ENCODE data around the gene DPYSL3. TPM values are rescaled to one million over a fixed set of nuclear protein-coding genes. Genes with fewer than 3 reads are reported as not detected.

DPYSL3 gene
- total and polyA plus RNA-seq, 4 donors: 0.35 to 3.6 (median 1.7) TPM

- Histone ChIP-seq H3K4me3 (ENCODE audit: low read depth in 1 of 3, low read length in 3 of 3) (no peak overlapping the region), H3K9me3 (ENCODE audit: control insufficient read depth in 4 of 4, low read length in 3 of 4) (peaks cover 0 to 5% (median 0%) of the 10 kb centered on the region in 4 donors), H3K27ac (ENCODE audit: low read depth in 1 of 2, low read length in 2 of 2) (no peak overlapping the region), H3K9ac (ENCODE audit: low read depth in 1 of 2, low read length in 2 of 2) (no peak overlapping the region), H3K36me3 (ENCODE audit: control insufficient read depth in 4 of 4, insufficient read depth in 3 of 4, low read depth in 1 of 4, low read length in 3 of 4) (no peaks in the 10 kb centered on the region), H3K4me1 (ENCODE audit: control insufficient read depth in 4 of 4, insufficient read depth in 4 of 4, low read length in 3 of 4) (peaks cover 0 to under 1% (median under 1%) of the 10 kb centered on the region in 4 donors), H3K27me3 (ENCODE audit: control insufficient read depth in 4 of 4, insufficient read depth in 4 of 4, low read length in 3 of 4) (peaks cover 0 to 2% (median 0%) of the 10 kb centered on the region in 4 donors)
- TF ChIP-seq SP1 (IDR thresholded peaks at IDR 0.05) (no peak), NR2F2 (IDR thresholded peaks at IDR 0.05) (no peak), RAD21 (IDR thresholded peaks at IDR 0.05) (no peak), JUND (IDR thresholded peaks at IDR 0.05) (no peak), EGR1 (IDR thresholded peaks at IDR 0.05; ENCODE audit: low read depth in 2 of 2) (no peak), GABPA (IDR thresholded peaks at IDR 0.05 in 1 of 2, conservative IDR thresholded peaks at IDR 0.05 in 1 of 2) (no peak), REST (IDR thresholded peaks at IDR 0.05) (no peak), TAF1 (conservative IDR thresholded peaks at IDR 0.05) (no peak), CTCF (IDR thresholded peaks at IDR 0.05; ENCODE audit: low read depth, low read length, missing input control) (no peak)
- WGBS: 71% methylated on average over 3 of the region's 3 CpGs
- no peak for DNase-seq (ENCODE audit: low spot score)
These were observed 5.9 kb downstream of the DPYSL3 start for GRCh38 chr5:147504011-147504410.

GRCh38 chr5:147490989-147491388, 18.9 kb downstream of the DPYSL3 start:
- Histone ChIP-seq H3K9ac (ENCODE audit: low read depth in 1 of 2, low read length in 2 of 2) (no peak overlapping the region), H3K36me3 (ENCODE audit: control insufficient read depth in 4 of 4, insufficient read depth in 3 of 4, low read depth in 1 of 4, low read length in 3 of 4) (no peaks in the 10 kb centered on the region), H3K27ac (ENCODE audit: low read depth in 1 of 2, low read length in 2 of 2) (no peak overlapping the region), H3K9me3 (ENCODE audit: control insufficient read depth in 4 of 4, low read length in 3 of 4) (no peaks in the 10 kb centered on the region), H3K4me1 (ENCODE audit: control insufficient read depth in 4 of 4, insufficient read depth in 4 of 4, low read length in 3 of 4) (no peaks in the 10 kb centered on the region), H3K4me3 (ENCODE audit: low read depth in 1 of 3, low read length in 3 of 3) (no peak overlapping the region), H3K27me3 (ENCODE audit: control insufficient read depth in 4 of 4, insufficient read depth in 4 of 4, low read length in 3 of 4) (peaks cover 0 to 2% (median 0%) of the 10 kb centered on the region in 4 donors)
- 81% methylated on average over 3 of the region's 3 CpGs for WGBS
- TF ChIP-seq RAD21 (IDR thresholded peaks at IDR 0.05): no peak
- no peak for TF ChIP-seq FOXA1 (IDR thresholded peaks at IDR 0.05)
- TF ChIP-seq HNF4G (IDR thresholded peaks at IDR 0.05): no peak
- no peak for TF ChIP-seq ZBTB33 (IDR thresholded peaks at IDR 0.05)
- no peak for TF ChIP-seq GABPA (IDR thresholded peaks at IDR 0.05 in 1 of 2, conservative IDR thresholded peaks at IDR 0.05 in 1 of 2)
- no peak for TF ChIP-seq MAX (IDR thresholded peaks at IDR 0.05)
- no peak for TF ChIP-seq HNF4A (conservative IDR thresholded peaks at IDR 0.05)
- no peak for TF ChIP-seq JUND (IDR thresholded peaks at IDR 0.05)
- TF ChIP-seq NR2F2 (IDR thresholded peaks at IDR 0.05): no peak
- no peak for TF ChIP-seq ATF3 (IDR thresholded peaks at IDR 0.05)
- TF ChIP-seq SP1 (IDR thresholded peaks at IDR 0.05): no peak
- TF ChIP-seq REST (IDR thresholded peaks at IDR 0.05): no peak
- no peak for TF ChIP-seq FOXA2 (IDR thresholded peaks at IDR 0.05)
- no peak for TF ChIP-seq YY1 (IDR thresholded peaks at IDR 0.05)
- TF ChIP-seq EGR1 (IDR thresholded peaks at IDR 0.05; ENCODE audit: low read depth in 2 of 2): no peak
- no peak for TF ChIP-seq RXRA (IDR thresholded peaks at IDR 0.05)
- no peak for TF ChIP-seq CTCF (IDR thresholded peaks at IDR 0.05; ENCODE audit: low read depth, low read length, missing input control)
- TF ChIP-seq TAF1 (conservative IDR thresholded peaks at IDR 0.05): no peak
- no peak for DNase-seq (ENCODE audit: low spot score)

Measured in liver (tissue), 9 donors.